CD4-positive, alpha-beta T cell treated with Interferon gamma for 1 hour (primary cell): ENCODE results near the gene CSTPP1.

Source experiments
- DNase-seq: peaks from one replicate; pipeline ENCODE4 v3.0.0-alpha.2; 2020

Gene CSTPP1

GRCh38 chr11:46999217-46999616 is 62.7 kb downstream of the CSTPP1 start:
- DNase-seq = no peak

GRCh38 chr11:47000033-47000432 is 63.5 kb downstream of the CSTPP1 start:
- DNase-seq = no peak

GRCh38 chr11:47001781-47002181 is 65.2 kb downstream of the CSTPP1 start:
- no peak for DNase-seq

GRCh38 chr11:47002390-47002789 is 65.8 kb downstream of the CSTPP1 start:
- DNase-seq = no peak

- DNase-seq = no peak
Observed at GRCh38 chr11:47003180-47003877, 66.8 kb downstream of the CSTPP1 start.

- no peak for DNase-seq
Observed at GRCh38 chr11:47004595-47005033, 68.1 kb downstream of the CSTPP1 start.

GRCh38 chr11:47005441-47005840 is 68.9 kb downstream of the CSTPP1 start:
- DNase-seq = no peak

- DNase-seq = no peak
Observed at GRCh38 chr11:47007579-47007978, 71.0 kb downstream of the CSTPP1 start.

- DNase-seq = no peak
Observed at GRCh38 chr11:47010179-47010578, 73.6 kb downstream of the CSTPP1 start.

GRCh38 chr11:47014097-47014496 is 77.5 kb downstream of the CSTPP1 start:
- DNase-seq = no peak

- DNase-seq = no peak
Observed at GRCh38 chr11:47018637-47019036, 82.1 kb downstream of the CSTPP1 start.

GRCh38 chr11:47020793-47021526 is 84.4 kb downstream of the CSTPP1 start:
- DNase-seq = no peak

- no peak for DNase-seq
Observed at GRCh38 chr11:47021527-47021818, 84.9 kb downstream of the CSTPP1 start.

GRCh38 chr11:47021965-47022364 is 85.4 kb downstream of the CSTPP1 start:
- no peak for DNase-seq

- no peak for DNase-seq
Observed at GRCh38 chr11:47028195-47029093, 91.9 kb downstream of the CSTPP1 start.

- DNase-seq = no peak
Observed at GRCh38 chr11:47033439-47033838, 96.9 kb downstream of the CSTPP1 start.

- no peak for DNase-seq
Observed at GRCh38 chr11:47034091-47034490, 97.5 kb downstream of the CSTPP1 start.

- DNase-seq = no peak
Observed at GRCh38 chr11:47035108-47035507, 98.5 kb downstream of the CSTPP1 start.

GRCh38 chr11:47044119-47044518 is 107.6 kb downstream of the CSTPP1 start:
- no peak for DNase-seq

- DNase-seq = no peak
Observed at GRCh38 chr11:47047972-47048371, 111.4 kb downstream of the CSTPP1 start.

- DNase-seq = no peak
Observed at GRCh38 chr11:47050284-47050683, 113.7 kb downstream of the CSTPP1 start.

GRCh38 chr11:47051217-47051616 is 114.7 kb downstream of the CSTPP1 start:
- no peak for DNase-seq

- no peak for DNase-seq
Observed at GRCh38 chr11:47052165-47052564, 115.6 kb downstream of the CSTPP1 start.

GRCh38 chr11:47052576-47052975 is 116.0 kb downstream of the CSTPP1 start:
- DNase-seq = no peak
